Stomach (tissue), 9 donors: ENCODE data around the gene OPN1LW. TPM values are rescaled to one million over a fixed set of nuclear protein-coding genes. Genes with fewer than 3 reads are reported as not detected.
"Not testable (repeated sequence)": the region's sequence is repeated elsewhere in the genome, so short reads cannot be mapped to it uniquely, and the experiment has no call there.

Experiments
- DNase-seq, 2 donors: peaks; one replicate each; pipeline versions ENCODE4 v3.0.0 to v3.0.0-alpha.2; 2013 to 2019
- H3K27ac ChIP-seq, 5 donors: fragments of 200-600 bp in 4 of 5; sonication (generic) in 4 of 5; one replicate each; pipeline ENCODE4 v1.5.1; 2013 to 2019; ENCODE audit warnings: mild to moderate bottlenecking in 1 of 5, moderate library complexity in 1 of 5
- H3K27me3 ChIP-seq, 3 donors: fragments of 200-600 bp; sonication (generic); one replicate each; pipeline ENCODE4 v1.5.1; 2017 to 2019; ENCODE audit warnings: mixed run types in 1 of 3
- H3K36me3 ChIP-seq, 4 donors: fragments of 200-600 bp; sonication (generic); 1 replicate in 3 of 4; 2 replicates in 1 of 4; pipeline ENCODE4 v1.5.1; 2016 to 2019
- H3K4me1 ChIP-seq, 4 donors: fragments of 200-600 bp; sonication (generic); one replicate each; pipeline ENCODE4 v1.5.1; 2016 to 2019
- H3K4me3 ChIP-seq, 4 donors: fragments of 200-600 bp; sonication (generic) in 3 of 4; one replicate each; pipeline ENCODE4 v1.5.1; 2016 to 2019; ENCODE audit warnings: mild to moderate bottlenecking in 1 of 4
- H3K9me3 ChIP-seq, 4 donors: fragments of 200-600 bp; sonication (generic); one replicate each; pipeline ENCODE4 v1.5.1; 2016 to 2019
- CTCF ChIP-seq, 7 experiments: fragments of 450-650 bp in 4 of 7; fragments of 200-600 bp in 3 of 7; sonication (generic) in 3 of 7; IDR thresholded peaks; one replicate each; pipeline ENCODE4 v1.5.1; 2016 to 2019; ENCODE audit warnings: antibody characterized with exemption in 7 of 7, control low read depth in 2 of 7, mild to moderate bottlenecking in 1 of 7
- EP300 ChIP-seq: sonication (generic); formaldehyde crosslinking; IDR thresholded peaks from one replicate; pipeline ENCODE4 v1.6.1; 2017; ENCODE audit warnings: antibody characterized with exemption
- POLR2A ChIP-seq, 4 donors: fragments of 450-650 bp; IDR thresholded peaks; one replicate each; pipeline ENCODE4 v1.6.1; 2016; ENCODE audit warnings: antibody characterized with exemption in 4 of 4, control low read depth in 2 of 4, mild to moderate bottlenecking in 1 of 4, moderate library complexity in 1 of 4
- POLR2AphosphoS5 ChIP-seq, 3 donors: sonication (generic); formaldehyde crosslinking; IDR thresholded peaks; one replicate each; pipeline ENCODE4 v1.6.1; 2016; ENCODE audit warnings: antibody characterized with exemption in 3 of 3
- WGBS, 5 donors: extraction: QIAGEN DNeasy Blood & Tissue Kit in 3 of 5; methylation state at CpG; one replicate each; pipeline versions ENCODE4 v1.1.5 to v1.1.7; 2013 to 2018; 5-methylcytosine and 5-hydroxymethylcytosine counted together
- intact Hi-C: fragments of 100-400 bp; cut with DNase I; formaldehyde crosslinking; loops from one replicate; pipeline ENCODE4 v1.15.1; 2023; ENCODE audit warnings: low total_unique reads
- polyA plus RNA-seq, 3 donors: library from polyadenylated mRNA; stranded (reverse); fragments of 200-250 nt; gene quantifications; one replicate each; pipeline ENCODE4 v1.2.3, GENCODE V29; 2013
- total RNA-seq, 5 donors: library from RNA; depleted of rRNA; stranded (reverse); fragments of >200 nt; gene quantifications; one replicate each; pipeline versions ENCODE4 v1.1.0 to v1.2.3, GENCODE V29; 2014 to 2016
- donor health status: healthy with polysubstance abuse.
- donor health status: Bipolar disorder and iron deficiency.
- donor health status: healthy.

Gene OPN1LW
- total and polyA plus RNA-seq, 8 donors = not detected

- Histone ChIP-seq H3K9me3 (peaks cover 0 to 7% (median 0%) of the 10 kb centered on the region in 4 donors), H3K4me3 (no peak overlapping the region), H3K27me3 (peaks cover 0 to 5% (median 0%) of the 10 kb centered on the region in 3 donors), H3K4me1 (no peaks in the 10 kb centered on the region), H3K27ac (no peak overlapping the region), H3K36me3 (no peaks in the 10 kb centered on the region)
- TF ChIP-seq CTCF (IDR thresholded peaks at IDR 0.05) = no peak
- TF ChIP-seq POLR2AphosphoS5 (IDR thresholded peaks at IDR 0.05) = no peak
- no peak for TF ChIP-seq EP300
- TF ChIP-seq POLR2A (IDR thresholded peaks at IDR 0.05) = no peak
- DNase-seq = no peak
- intact Hi-C loops = no loop called here
- WGBS, 5 donors = 74 to 87% (median 81%) methylated on average over 5 to 10 of the region's 10 CpGs
Measured at GRCh38 chrX:154140742-154141141, 3.3 kb upstream of the OPN1LW start.

GRCh38 chrX:154142386-154142785 lies 1.7 kb upstream of the OPN1LW start:
- Histone ChIP-seq H3K9me3 (peaks cover 0 to 5% (median 0%) of the 10 kb centered on the region in 4 donors), H3K4me3 (no peak overlapping the region), H3K27ac (no peak overlapping the region), H3K36me3 (no peaks in the 10 kb centered on the region), H3K4me1 (no peaks in the 10 kb centered on the region), H3K27me3 (peaks cover 0 to 3% (median 0%) of the 10 kb centered on the region in 3 donors)
- WGBS, 5 donors = 83 to 99% (median 93%) methylated on average over 8 of the region's 8 CpGs
- DNase-seq = no peak
- TF ChIP-seq POLR2AphosphoS5 (IDR thresholded peaks at IDR 0.05) (no peak), EP300 (no peak), POLR2A (IDR thresholded peaks at IDR 0.05) (no peak), CTCF (IDR thresholded peaks at IDR 0.05) (no peak)
- intact Hi-C loops = no loop called here

DNA sequence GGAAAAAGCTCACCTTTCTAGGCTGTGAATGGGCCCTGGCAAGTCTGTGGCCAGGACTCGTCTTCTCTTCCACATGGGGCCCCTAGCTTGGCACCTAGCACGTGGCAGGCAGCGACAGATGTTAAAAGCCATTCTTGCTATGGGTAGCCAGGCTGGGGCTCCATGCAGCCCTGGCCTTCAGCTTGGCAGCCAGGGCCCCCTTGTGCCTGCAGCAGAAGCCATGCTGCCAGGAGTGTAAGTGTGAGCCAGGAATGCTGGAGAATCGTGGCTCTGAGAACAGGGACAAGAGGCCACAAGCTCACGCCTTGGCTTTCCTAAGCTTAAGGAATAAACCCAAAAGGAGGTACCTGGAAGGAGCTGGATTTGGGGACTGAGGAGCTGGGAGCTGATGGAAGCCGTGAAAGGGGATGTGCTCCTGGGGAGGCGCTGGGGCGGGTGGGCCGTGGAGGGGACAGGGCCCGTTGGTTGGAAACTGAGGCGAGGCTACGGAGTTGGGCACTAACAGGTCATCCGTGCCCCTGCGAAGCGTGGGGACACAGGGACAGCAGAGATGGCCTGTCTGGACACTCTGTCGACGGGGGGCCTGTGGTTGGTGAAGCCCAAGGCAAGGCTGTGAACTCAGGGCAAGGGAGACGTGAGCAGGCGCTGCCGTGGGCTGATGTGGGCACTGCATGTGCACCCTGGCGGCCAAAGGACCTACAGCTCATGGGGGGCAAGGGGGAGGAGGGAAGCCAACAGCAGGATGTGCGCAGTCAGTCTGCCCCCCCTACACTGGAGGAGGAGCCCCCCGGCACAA lies 895 bp upstream of the OPN1LW start:
- no peaks in the 10 kb centered on the region for H3K27me3 ChIP-seq
- H3K9me3 ChIP-seq = peaks cover 0 to 5% (median 0%) of the 10 kb centered on the region in 4 donors
- no peak overlapping the region for H3K27ac ChIP-seq
- intact Hi-C loops = no loop called here
- no peaks in the 10 kb centered on the region for H3K36me3 ChIP-seq
- DNase-seq = no peak
- H3K4me3 ChIP-seq = no peak overlapping the region
- H3K4me1 ChIP-seq = no peaks in the 10 kb centered on the region
- 87 to 97% (median 88%) methylated on average over 11 to 23 of the region's 23 CpGs for WGBS, 5 donors
- TF ChIP-seq CTCF (IDR thresholded peaks at IDR 0.05) = no peak
- TF ChIP-seq EP300 = no peak
- TF ChIP-seq POLR2A (IDR thresholded peaks at IDR 0.05) = no peak
- TF ChIP-seq POLR2AphosphoS5 (IDR thresholded peaks at IDR 0.05) = no peak

GRCh38 chrX:154151030-154151429 lies 7.0 kb downstream of the OPN1LW start:
- H3K4me1 ChIP-seq, H3K9me3 ChIP-seq, H3K4me3 ChIP-seq, DNase-seq, intact Hi-C loops, H3K27me3 ChIP-seq, H3K36me3 ChIP-seq, H3K27ac ChIP-seq: not testable (repeated sequence)
- 77 to 100% (median 94%) methylated on average over 1 of the region's 6 CpGs; no CpG with 5 or more reads in 2 of the 5 donors for WGBS, 5 donors

DNA sequence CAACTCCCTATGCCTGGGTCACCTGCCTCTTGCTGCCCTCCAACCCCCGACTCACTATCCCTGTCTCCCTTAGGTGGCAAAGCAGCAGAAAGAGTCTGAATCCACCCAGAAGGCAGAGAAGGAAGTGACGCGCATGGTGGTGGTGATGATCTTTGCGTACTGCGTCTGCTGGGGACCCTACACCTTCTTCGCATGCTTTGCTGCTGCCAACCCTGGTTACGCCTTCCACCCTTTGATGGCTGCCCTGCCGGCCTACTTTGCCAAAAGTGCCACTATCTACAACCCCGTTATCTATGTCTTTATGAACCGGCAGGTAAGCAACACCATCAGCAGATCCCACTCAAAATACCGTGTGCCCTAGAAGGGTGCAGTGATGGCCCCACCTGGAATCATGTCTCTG lies 12.2 kb downstream of the OPN1LW start:
- H3K36me3 ChIP-seq, H3K4me1 ChIP-seq, intact Hi-C loops, H3K9me3 ChIP-seq, H3K27me3 ChIP-seq, H3K27ac ChIP-seq, DNase-seq, H3K4me3 ChIP-seq: not testable (repeated sequence)
- WGBS, 5 donors = 88 to 96% (median 92%) methylated on average over 7 to 9 of the region's 11 CpGs

DNA sequence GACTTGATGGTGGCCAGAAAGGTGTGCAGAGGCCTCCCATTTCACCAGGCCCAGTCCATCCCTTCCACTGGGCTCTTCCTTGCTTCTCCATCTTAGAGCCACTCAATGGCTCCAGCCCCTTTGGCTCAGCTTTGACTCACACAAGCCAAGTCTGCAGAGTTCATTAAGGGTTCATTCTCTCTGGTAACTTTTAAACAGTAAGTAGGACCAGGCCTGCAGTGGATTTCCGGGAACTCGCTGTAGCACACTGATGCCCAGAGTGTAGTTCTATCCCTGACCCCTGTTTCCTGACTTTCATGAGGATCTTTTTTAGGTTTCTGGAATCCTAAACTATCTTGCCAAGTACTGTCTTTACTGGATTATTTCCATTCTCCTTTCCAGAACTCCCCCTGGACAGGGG lies 13.2 kb downstream of the OPN1LW start:
- H3K9me3 ChIP-seq, DNase-seq, H3K27me3 ChIP-seq, H3K4me1 ChIP-seq, H3K27ac ChIP-seq, H3K36me3 ChIP-seq, H3K4me3 ChIP-seq, intact Hi-C loops: not testable (repeated sequence)
- WGBS, 5 donors = no CpG with 5 or more reads among the region's 2 CpGs

- H3K4me1 ChIP-seq, H3K27me3 ChIP-seq, DNase-seq, intact Hi-C loops, H3K9me3 ChIP-seq, H3K36me3 ChIP-seq, H3K27ac ChIP-seq, H3K4me3 ChIP-seq: not testable (repeated sequence)
- no CpG with 5 or more reads among the region's 15 CpGs for WGBS, 5 donors
Measured at GRCh38 chrX:154159345-154159744, 15.3 kb downstream of the OPN1LW start.

DNA sequence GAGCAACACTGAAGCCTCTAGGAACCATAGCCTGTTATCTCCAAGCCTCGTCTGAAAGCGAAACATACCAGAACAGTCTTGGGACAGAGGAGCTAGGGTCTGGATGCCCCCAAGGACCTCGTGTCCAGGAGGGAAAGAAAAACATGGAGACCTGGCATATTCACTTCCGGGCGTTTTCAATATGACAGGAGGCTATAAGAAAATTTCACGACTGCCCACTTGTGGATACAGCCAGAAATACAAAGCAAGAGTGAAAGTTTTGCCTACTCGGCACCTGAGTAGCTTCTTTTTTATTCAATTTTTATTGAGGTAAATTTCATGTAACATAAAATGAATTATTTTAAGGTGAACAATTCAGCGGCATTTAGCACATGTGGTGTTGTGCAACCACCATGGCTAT lies 20.9 kb downstream of the OPN1LW start:
- DNase-seq, H3K4me1 ChIP-seq, H3K27me3 ChIP-seq, intact Hi-C loops, H3K27ac ChIP-seq, H3K4me3 ChIP-seq, H3K36me3 ChIP-seq, H3K9me3 ChIP-seq: not testable (repeated sequence)
- no CpG with 5 or more reads among the region's 8 CpGs for WGBS, 5 donors

GRCh38 chrX:154168384-154168783 lies 24.3 kb downstream of the OPN1LW start:
- WGBS, 5 donors = no CpG with 5 or more reads among the region's 13 CpGs
- DNase-seq, H3K27me3 ChIP-seq, H3K4me3 ChIP-seq, H3K4me1 ChIP-seq, H3K9me3 ChIP-seq, intact Hi-C loops, H3K36me3 ChIP-seq, H3K27ac ChIP-seq: not testable (repeated sequence)
